ENCODE results near the gene C12orf76. TPM values are rescaled to one million over a fixed set of nuclear protein-coding genes. Genes with fewer than 3 reads are reported as not detected.

C12orf76 gene
- total RNA-seq, 1 donor from 2014 or later = 5.4 TPM

DNA sequence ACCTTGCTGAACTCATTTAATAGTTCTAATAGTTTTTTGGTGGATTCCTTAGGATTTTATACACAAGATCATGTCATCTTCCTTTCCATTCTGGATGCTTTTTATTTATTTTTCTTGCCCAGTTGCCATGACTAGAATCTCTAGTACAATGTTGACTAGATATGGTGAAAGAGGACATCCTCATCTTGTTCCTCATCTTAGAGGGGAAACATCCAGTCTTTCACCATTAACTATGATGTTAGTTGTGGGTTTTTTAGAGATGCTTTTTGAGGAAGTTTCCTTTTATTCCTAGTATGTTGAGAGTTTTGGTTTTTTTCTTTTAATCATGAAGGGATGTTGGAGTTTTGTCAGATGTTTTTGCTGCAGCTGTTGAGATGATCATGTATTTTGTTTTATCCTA, 40.4 kb downstream of the C12orf76 start:
- Histone ChIP-seq H3K4me3 (no peak overlapping the region), H3K9me3 (replicated peaks) (peaks cover 5% of the 10 kb centered on the region), H3K27ac (replicated peaks) (no peak overlapping the region), H3K4me1 (peaks cover 6% of the 10 kb centered on the region), H3K36me3 (peaks cover 10% of the 10 kb centered on the region), H3K27me3 (ENCODE audit: low read depth) (no peaks in the 10 kb centered on the region)
- TF ChIP-seq, protein P1, sequence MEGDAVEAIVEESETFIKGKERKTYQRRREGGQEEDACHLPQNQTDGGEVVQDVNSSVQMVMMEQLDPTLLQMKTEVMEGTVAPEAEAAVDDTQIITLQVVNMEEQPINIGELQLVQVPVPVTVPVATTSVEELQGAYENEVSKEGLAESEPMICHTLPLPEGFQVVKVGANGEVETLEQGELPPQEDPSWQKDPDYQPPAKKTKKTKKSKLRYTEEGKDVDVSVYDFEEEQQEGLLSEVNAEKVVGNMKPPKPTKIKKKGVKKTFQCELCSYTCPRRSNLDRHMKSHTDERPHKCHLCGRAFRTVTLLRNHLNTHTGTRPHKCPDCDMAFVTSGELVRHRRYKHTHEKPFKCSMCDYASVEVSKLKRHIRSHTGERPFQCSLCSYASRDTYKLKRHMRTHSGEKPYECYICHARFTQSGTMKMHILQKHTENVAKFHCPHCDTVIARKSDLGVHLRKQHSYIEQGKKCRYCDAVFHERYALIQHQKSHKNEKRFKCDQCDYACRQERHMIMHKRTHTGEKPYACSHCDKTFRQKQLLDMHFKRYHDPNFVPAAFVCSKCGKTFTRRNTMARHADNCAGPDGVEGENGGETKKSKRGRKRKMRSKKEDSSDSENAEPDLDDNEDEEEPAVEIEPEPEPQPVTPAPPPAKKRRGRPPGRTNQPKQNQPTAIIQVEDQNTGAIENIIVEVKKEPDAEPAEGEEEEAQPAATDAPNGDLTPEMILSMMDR (IDR thresholded peaks at IDR 0.05; ENCODE audit: borderline replicate concordance) = no peak
- no peak for DNase-seq
- intact Hi-C loops (cut with micrococcal nuclease) = no loop called here

- TF ChIP-seq, protein P1 (IDR thresholded peaks at IDR 0.05; ENCODE audit: borderline replicate concordance) = no peak
- no peak overlapping the region for H3K4me3 ChIP-seq
- no peak for DNase-seq
- no peaks in the 10 kb centered on the region for H3K27me3 ChIP-seq (ENCODE audit: low read depth)
- no peaks in the 10 kb centered on the region for H3K36me3 ChIP-seq
- H3K27ac ChIP-seq (replicated peaks) = no peak overlapping the region
- intact Hi-C loops (cut with micrococcal nuclease) = no loop called here
- H3K4me1 ChIP-seq = peaks cover 18% of the 10 kb centered on the region
- peaks cover 5% of the 10 kb centered on the region for H3K9me3 ChIP-seq (replicated peaks)
Observed at GRCh38 chr12:110006115-110006514, 42.2 kb downstream of the C12orf76 start.

- TF ChIP-seq, protein P1 (IDR thresholded peaks at IDR 0.05; ENCODE audit: borderline replicate concordance) = no peak
- intact Hi-C loops (cut with micrococcal nuclease) = no loop called here
- no peaks in the 10 kb centered on the region for H3K27me3 ChIP-seq (ENCODE audit: low read depth)
- no peak overlapping the region for H3K4me3 ChIP-seq
- peaks cover 5% of the 10 kb centered on the region for H3K9me3 ChIP-seq (replicated peaks)
- no peak for DNase-seq
- H3K4me1 ChIP-seq = peaks cover 25% of the 10 kb centered on the region
- H3K27ac ChIP-seq (replicated peaks) = no peak overlapping the region
- H3K36me3 ChIP-seq = no peaks in the 10 kb centered on the region
Observed at GRCh38 chr12:110005319-110005973, 42.9 kb downstream of the C12orf76 start.

DNA sequence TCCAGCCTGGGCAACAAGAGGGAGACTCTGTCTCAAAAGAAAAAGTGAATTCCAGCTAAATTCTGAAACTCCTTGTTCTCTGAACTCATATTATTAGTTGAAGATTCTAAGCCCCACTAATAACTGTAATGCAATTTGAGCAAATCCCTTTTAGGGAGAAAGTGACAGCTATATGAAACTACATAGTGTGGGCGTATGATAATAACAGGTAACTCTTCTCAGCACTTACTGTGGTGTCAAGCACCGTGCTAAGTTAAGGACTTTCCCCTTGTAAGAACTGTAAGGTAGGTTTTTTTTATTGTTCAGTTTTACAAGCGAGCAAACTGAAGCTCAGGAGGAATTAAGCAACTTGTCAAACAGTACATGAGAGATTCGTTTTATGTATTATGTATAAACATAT, 43.7 kb downstream of the C12orf76 start:
- intact Hi-C loops (cut with micrococcal nuclease) = no loop called here
- TF ChIP-seq, protein P1 (IDR thresholded peaks at IDR 0.05; ENCODE audit: borderline replicate concordance) = no peak
- Histone ChIP-seq H3K9me3 (replicated peaks) (peaks cover 5% of the 10 kb centered on the region), H3K4me1 (peaks cover 33% of the 10 kb centered on the region), H3K36me3 (no peaks in the 10 kb centered on the region), H3K27me3 (ENCODE audit: low read depth) (no peaks in the 10 kb centered on the region), H3K27ac (replicated peaks) (no peak overlapping the region), H3K4me3 (no peak overlapping the region)
- no peak for DNase-seq

GRCh38 chr12:110002676-110003515, 45.4 kb downstream of the C12orf76 start:
- H3K27ac ChIP-seq (replicated peaks) = no peak overlapping the region
- intact Hi-C loops (cut with micrococcal nuclease) = no loop called here

More at GRCh38 chr12:110002676-110003515, 45.4 kb downstream of the C12orf76 start:
- H3K4me3 ChIP-seq = no peak overlapping the region
- TF ChIP-seq, protein P1 (IDR thresholded peaks at IDR 0.05; ENCODE audit: borderline replicate concordance) = no peak
- peaks cover 41% of the 10 kb centered on the region for H3K4me1 ChIP-seq
- H3K9me3 ChIP-seq (replicated peaks) = peaks cover 5% of the 10 kb centered on the region
- no peaks in the 10 kb centered on the region for H3K27me3 ChIP-seq (ENCODE audit: low read depth)
- no peaks in the 10 kb centered on the region for H3K36me3 ChIP-seq
- no peak for DNase-seq
